GM21447 (cell line): ENCODE data around the gene SLC26A1.

Experiments
- ATAC-seq: cut with Tn5 transposase; IDR thresholded peaks from one replicate; pipeline ENCODE4 v1.9.1; 2021; ENCODE audit not compliant: unreplicated experiment

Gene SLC26A1

DNA sequence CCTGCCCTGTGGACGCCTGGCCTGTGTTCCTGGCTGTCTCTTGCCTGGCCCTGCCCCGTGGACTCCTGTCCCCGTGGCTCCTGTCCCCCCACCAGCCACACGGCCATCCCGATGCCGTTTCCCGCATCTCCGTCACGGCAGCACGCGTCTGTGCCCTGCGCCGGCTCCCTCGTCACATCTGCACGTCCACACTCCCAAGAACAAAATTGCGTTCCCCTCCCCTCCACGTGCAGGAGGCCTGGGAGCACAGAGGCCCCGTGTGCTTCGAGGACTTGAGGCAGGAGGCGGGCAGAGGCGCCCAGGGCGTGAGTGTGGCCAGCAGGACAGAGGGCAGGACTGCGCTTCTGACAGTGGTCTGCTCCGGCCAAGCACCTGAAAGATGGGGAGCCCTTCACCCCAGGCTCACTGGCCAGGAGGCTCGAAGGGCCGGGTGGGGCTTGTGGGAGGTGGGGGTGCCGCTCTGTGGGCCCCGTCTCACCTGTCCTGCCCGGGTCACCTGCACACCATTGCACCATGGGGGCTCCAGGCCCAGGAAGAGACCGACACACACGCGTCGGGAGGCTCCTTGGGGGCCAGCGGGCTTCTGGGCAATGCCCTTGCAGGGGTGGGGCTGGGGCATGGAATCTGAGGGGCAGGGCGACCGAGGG, 35.5 kb upstream of the SLC26A1 start:
- ATAC-seq, result no peak

DNA sequence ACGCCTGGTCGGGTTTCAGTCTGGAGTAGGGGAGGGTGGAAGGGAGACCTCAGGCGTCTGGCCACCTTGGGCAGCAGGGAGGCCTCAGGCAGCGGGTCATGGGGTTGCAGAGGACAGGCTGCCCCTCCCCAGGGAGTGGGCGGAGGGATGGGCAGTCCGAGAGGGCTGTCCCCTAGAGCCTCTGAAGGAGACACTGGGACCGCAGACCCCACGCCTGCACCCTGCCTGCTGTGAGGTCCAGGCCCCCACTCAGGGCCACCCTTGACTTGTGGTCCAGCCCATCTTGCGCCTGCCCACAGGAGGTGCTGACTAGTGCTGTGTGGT, 34.7 kb upstream of the SLC26A1 start:
- no peak for ATAC-seq

GRCh38 chr4:1027219-1027914, 34.2 kb upstream of the SLC26A1 start:
- ATAC-seq, result no peak

DNA sequence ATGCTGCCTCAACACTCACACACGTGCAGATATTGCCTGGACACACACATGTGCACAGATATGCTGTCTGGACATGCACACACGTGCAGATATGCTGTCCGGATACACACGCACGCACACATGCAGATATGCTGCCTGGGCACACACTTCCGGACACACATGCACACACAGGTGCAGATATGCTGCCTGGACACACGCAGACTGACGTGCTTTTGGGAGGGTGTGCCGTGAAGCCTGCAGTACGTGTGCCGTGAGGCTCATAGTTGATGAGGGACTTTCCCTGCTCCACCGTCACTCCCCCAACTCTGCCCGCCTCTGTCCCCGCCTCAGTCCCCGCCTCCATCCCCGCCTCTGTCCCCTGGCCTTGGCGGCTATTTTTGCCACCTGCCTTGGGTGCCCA, 32.9 kb upstream of the SLC26A1 start:
- peak; percentile 56 for ATAC-seq

- ATAC-seq, result no peak
Observed at GRCh38 chr4:1024882-1025545, 31.8 kb upstream of the SLC26A1 start.

- ATAC-seq, result no peak
Observed at GRCh38 chr4:1023895-1024740, 30.9 kb upstream of the SLC26A1 start.

DNA sequence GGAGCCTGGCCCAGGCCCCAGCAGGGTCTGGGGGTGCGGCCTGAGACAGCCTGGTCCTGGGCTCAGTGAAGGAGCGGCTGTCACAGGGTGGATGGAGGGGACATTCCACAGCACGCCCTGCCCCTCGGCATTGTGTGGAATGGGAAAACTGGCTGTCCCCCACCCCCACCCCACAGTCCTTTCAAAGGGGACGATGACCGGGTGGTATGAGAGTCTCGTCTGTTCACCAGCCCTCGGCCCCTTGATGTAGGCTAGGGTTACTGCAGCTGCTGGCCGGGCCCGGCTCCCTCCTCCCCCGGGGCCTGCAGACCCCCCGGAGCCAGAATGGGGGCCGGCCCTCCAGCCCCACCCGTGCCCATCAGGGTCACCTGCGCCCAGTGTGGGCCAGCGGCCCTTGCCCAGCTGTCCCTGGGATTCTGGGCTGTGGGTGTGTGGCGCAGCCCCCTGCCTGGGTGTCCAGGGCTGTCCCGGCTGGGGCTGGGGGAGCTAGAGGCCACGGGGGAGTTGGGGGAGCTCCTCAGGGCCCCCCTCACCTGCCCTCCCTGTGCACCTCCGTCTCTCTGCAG, 30.0 kb upstream of the SLC26A1 start:
- no peak for ATAC-seq

GRCh38 chr4:1022739-1023066, 29.5 kb upstream of the SLC26A1 start:
- no peak for ATAC-seq

GRCh38 chr4:1022051-1022738, 29.0 kb upstream of the SLC26A1 start:
- no peak for ATAC-seq

DNA sequence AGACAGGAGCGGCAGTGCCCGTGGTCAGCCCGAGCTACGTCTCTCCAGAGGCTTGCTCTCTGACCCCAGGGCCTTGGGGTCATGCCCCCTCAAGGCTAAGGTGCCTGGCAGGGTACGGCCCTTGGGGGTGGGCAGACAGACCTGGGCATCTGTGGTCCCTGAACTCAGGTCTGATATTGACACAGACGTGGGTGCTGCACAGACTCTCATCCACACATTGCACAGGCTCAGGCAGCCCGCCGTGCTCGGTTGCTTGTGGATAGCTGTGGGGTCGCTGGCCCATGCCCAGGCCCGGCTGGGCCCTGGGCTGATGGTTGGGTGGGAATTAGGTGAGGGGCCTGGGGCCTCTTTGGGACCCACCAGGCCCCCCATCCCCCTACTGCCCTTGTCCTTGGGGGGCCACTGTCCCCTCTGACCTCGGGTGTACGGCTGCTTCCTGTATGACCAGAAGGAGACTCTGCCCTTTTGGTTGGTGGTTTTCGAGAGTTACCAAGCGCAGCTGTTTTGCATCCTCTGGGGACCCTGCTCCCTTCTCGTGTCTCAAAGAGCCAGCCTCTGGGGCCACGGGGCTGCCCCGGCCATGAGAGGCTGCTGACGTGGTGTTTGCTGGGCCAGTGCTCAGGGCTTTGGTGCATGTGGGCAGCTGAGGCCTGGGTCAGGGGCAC, 28.3 kb upstream of the SLC26A1 start:
- ATAC-seq, result peak; percentile 88

DNA sequence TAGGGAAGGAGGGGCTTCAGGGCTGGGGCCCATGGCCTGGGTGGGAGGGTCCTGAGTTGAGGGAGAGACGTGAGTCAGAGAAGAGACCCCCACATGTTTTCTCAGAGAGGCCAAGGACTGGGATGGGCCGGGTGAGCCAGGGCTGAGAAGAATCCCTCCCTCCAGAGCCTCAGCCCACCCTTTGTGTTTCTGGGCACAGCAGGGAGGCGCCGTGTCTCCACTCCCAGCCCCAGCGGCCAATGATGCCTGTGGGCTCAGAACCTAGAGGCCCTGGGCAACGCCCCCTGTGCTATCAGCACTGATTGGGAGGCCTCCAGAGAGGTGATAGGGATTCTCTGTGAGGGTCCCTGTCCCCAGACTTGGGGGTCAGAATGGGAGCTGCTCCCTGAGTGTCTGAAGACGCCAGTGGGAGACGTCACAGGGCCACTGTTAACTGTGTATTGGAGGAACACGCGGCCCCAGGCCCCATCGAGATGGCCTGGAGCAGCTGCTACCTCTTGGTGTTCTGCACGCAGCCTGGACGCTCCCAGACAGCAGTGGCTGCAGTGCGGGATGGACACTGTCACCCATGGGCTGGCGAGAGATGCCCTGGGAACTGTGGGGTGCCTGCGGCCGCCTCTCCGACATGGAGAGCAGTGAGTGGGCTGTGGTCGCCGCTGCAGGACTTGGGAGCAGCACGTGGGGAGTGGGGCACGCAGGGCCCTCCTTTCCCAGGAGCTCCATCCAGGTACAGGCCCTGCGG, 26.7 kb upstream of the SLC26A1 start:
- ATAC-seq, result no peak

DNA sequence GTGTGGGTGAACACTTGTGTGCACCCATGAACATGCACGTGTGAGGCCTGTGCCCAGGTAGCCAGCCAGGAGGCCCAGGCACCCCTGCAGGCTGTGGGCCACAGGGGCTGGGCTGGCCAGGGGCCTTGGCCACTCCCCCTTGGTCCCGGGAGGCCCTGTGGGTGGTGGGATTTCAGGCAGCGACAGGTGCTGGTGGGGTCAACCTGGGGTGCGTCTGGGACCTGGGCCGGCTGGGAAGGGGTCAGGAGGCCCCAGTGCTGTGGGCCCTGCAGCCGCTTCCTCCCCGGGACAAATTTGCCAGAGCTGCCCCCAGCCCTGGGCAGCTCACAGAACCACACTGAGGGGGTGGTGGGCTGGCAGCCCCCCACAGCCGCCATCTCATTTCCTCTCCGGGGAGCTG, 26.1 kb upstream of the SLC26A1 start:
- ATAC-seq, result no peak

GRCh38 chr4:1018147-1019020, 25.2 kb upstream of the SLC26A1 start:
- ATAC-seq, result no peak

GRCh38 chr4:1017706-1018105, 24.5 kb upstream of the SLC26A1 start:
- no peak for ATAC-seq

GRCh38 chr4:1017211-1017610, 24.0 kb upstream of the SLC26A1 start:
- ATAC-seq, result no peak

DNA sequence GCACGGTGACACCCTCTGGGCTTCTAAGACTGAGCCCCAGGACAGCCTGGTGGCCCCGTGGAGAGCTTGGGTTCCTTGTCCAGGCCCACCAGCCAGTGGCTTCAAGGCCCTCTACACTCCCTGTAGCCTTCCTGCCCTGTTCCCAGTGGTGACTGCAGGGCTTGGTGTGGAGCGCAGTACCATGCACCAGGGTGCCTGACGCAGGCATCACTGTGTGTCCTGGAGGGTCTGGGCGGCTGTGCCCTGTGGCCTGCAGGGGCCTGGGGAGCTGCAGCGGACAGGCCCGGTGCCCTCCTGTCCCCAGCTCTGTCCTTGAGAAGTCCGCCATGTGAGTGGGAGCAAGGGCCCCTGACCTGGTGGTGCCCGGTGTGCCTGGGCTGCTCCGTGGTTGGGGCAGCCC, 22.5 kb upstream of the SLC26A1 start:
- ATAC-seq, result no peak

- no peak for ATAC-seq
Observed at GRCh38 chr4:1015179-1015578, 22.0 kb upstream of the SLC26A1 start.

DNA sequence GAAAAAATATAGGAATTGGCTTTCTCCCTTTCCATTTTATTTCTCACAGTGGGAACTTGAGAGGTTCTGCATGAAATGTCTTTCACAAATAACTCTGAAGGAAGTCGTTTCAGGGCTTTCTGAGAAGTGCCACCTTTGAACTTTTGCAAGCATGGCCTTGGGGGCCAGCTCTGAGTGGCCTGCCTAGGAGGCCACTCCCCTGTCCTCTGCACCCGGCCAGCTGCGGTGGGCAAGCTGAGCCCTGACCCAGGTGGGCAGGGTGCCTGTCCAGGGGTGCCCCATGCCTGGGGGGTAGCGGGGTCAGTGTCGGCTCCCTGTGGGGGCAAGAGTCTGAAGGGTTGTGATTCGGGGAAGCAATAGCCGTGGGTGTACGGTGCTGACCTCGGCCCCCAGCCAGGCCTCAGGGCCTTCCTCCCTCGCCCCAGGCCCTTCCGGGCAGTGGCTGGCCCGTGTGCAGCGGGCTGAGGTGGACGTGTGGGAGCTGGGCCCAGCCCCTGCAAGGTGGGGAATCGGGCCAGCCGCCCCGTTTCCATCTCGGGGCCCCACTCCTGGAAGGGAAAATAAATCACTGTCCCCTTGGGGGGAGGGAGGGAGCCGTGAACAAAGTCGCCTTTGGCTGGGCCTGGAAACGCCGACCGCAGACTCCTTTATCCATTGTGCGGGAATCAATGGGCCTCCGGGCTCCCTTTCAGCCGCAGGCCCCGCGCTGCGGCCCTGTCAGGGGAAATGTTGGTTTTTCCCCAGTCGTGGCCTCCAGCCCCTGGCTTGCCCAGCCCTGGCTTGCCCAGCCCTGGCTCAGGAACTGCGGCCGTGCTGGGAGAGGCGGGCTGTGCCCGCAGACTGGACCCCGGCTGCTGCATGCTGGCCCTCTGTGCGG, 21.3 kb upstream of the SLC26A1 start:
- no peak for ATAC-seq
